ENCODE results near the gene BOD1L1. TPM values are rescaled to one million over a fixed set of nuclear protein-coding genes. Genes with fewer than 3 reads are reported as not detected.

BOD1L1 gene
- total RNA-seq, 1 donor from 2014 or later: 54.3 TPM

GRCh38 chr4:13523591-13524503 lies 103.7 kb downstream of the BOD1L1 start:
- DNase-seq: no peak

- no peak for DNase-seq
Observed at GRCh38 chr4:13523105-13523477, 104.4 kb downstream of the BOD1L1 start.

GRCh38 chr4:13522282-13523104 lies 105.0 kb downstream of the BOD1L1 start:
- DNase-seq: no peak

- no peak for DNase-seq
Observed at GRCh38 chr4:13521047-13521446, 106.5 kb downstream of the BOD1L1 start.

Small RNA genes lying within 50 kb of the gene (small RNA-seq; reads per million reads assigned to genes)
- gene MIR5091: 0.99 reads per million, percentile 73 among the genes with 10 or more reads in this experiment

Other genes starting within 250 kb of the BOD1L1 start
- gene RAB28, start 143.4 kb downstream of the BOD1L1 start, total RNA-seq: 31.4 TPM
- gene NKX3-2, start 83.2 kb downstream of the BOD1L1 start, total RNA-seq: not detected